Activated T-cell treated with anti-CD3 and anti-CD28 coated beads, Interleukin-2, amount 50 U/mL, for 48 hours (primary cell): ENCODE results near the gene BSN.
"Not testable (repeated sequence)": the region's sequence is repeated elsewhere in the genome, so short reads cannot be mapped to it uniquely, and the experiment has no call there.

Experiments used
- DNase-seq, 2 experiments: peaks; one replicate each; pipeline ENCODE4 v3.0.0-alpha.2; 2020

The BSN gene

GRCh38 chr3:49534581-49535441 lies 19.5 kb upstream of the BSN start:
- DNase-seq: no peak

- DNase-seq: no peak
Measured at GRCh38 chr3:49535971-49536874, 18.1 kb upstream of the BSN start.

GRCh38 chr3:49536875-49537533 lies 17.3 kb upstream of the BSN start:
- no peak for DNase-seq

GRCh38 chr3:49539659-49540560 lies 14.4 kb upstream of the BSN start:
- DNase-seq: peak; percentile 97

GRCh38 chr3:49552087-49552486 lies 2.2 kb upstream of the BSN start:
- DNase-seq: no peak

GRCh38 chr3:49553324-49553691 lies 969 bp upstream of the BSN start:
- no peak for DNase-seq

GRCh38 chr3:49554633-49555265 lies 472 bp downstream of the BSN start:
- DNase-seq: no peak

- DNase-seq: no peak
Measured at GRCh38 chr3:49556500-49557275, 2.4 kb downstream of the BSN start.

- DNase-seq: no peak
Measured at GRCh38 chr3:49563040-49563578, 8.8 kb downstream of the BSN start.

GRCh38 chr3:49563766-49564165 lies 9.5 kb downstream of the BSN start:
- no peak for DNase-seq

GRCh38 chr3:49566312-49566711 lies 12.0 kb downstream of the BSN start:
- DNase-seq: no peak

- no peak for DNase-seq
Measured at GRCh38 chr3:49567406-49567805, 13.1 kb downstream of the BSN start.

- DNase-seq: no peak
Measured at GRCh38 chr3:49568965-49569364, 14.7 kb downstream of the BSN start.

- DNase-seq: no peak
Measured at GRCh38 chr3:49570028-49570654, 15.9 kb downstream of the BSN start.

GRCh38 chr3:49582177-49582576 lies 27.9 kb downstream of the BSN start:
- no peak for DNase-seq

- DNase-seq: not testable (repeated sequence)
Measured at GRCh38 chr3:49585261-49585755, 31.0 kb downstream of the BSN start.

- DNase-seq: no peak
Measured at GRCh38 chr3:49591615-49592014, 37.3 kb downstream of the BSN start.

GRCh38 chr3:49593041-49593440 lies 38.8 kb downstream of the BSN start:
- DNase-seq: no peak

GRCh38 chr3:49600781-49601180 lies 46.5 kb downstream of the BSN start:
- no peak for DNase-seq
